Stimulated activated CD4-positive, alpha-beta T cell treated with anti-CD3 and anti-CD28 coated beads, Interleukin-4, amount 100 ng/mL, for 48 hours (primary cell): ENCODE data around the gene PPP1R14C.

Experiments used
- DNase-seq, 2 donors: peaks; one replicate each; pipeline ENCODE4 v3.0.0-alpha.2; 2020; ENCODE audit warnings: low read depth in 2 of 2

The PPP1R14C gene

GRCh38 chr6:150271501-150272263 is 128.8 kb downstream of the PPP1R14C start:
- no peak for DNase-seq

- DNase-seq, result no peak
Measured at GRCh38 chr6:150272264-150272975, 129.6 kb downstream of the PPP1R14C start.

GRCh38 chr6:150272976-150273315 is 130.1 kb downstream of the PPP1R14C start:
- no peak for DNase-seq

- no peak for DNase-seq
Measured at GRCh38 chr6:150273457-150274309, 130.8 kb downstream of the PPP1R14C start.

GRCh38 chr6:150275489-150275888 is 132.6 kb downstream of the PPP1R14C start:
- DNase-seq, result no peak

GRCh38 chr6:150276168-150276936 is 133.5 kb downstream of the PPP1R14C start:
- no peak for DNase-seq

GRCh38 chr6:150276937-150277742 is 134.3 kb downstream of the PPP1R14C start:
- no peak for DNase-seq

GRCh38 chr6:150279533-150279932 is 136.7 kb downstream of the PPP1R14C start:
- no peak for DNase-seq

GRCh38 chr6:150280703-150281102 is 137.9 kb downstream of the PPP1R14C start:
- no peak for DNase-seq

- no peak for DNase-seq
Measured at GRCh38 chr6:150281767-150282166, 138.9 kb downstream of the PPP1R14C start.

GRCh38 chr6:150282806-150283205 is 140.0 kb downstream of the PPP1R14C start:
- no peak for DNase-seq

GRCh38 chr6:150286460-150286859 is 143.6 kb downstream of the PPP1R14C start:
- no peak for DNase-seq

GRCh38 chr6:150286912-150287311 is 144.1 kb downstream of the PPP1R14C start:
- no peak for DNase-seq

GRCh38 chr6:150288456-150288855 is 145.6 kb downstream of the PPP1R14C start:
- no peak for DNase-seq

GRCh38 chr6:150289454-150290071 is 146.7 kb downstream of the PPP1R14C start:
- DNase-seq, result no peak

- DNase-seq, result no peak
Measured at GRCh38 chr6:150290429-150290828, 147.6 kb downstream of the PPP1R14C start.

- DNase-seq, result no peak
Measured at GRCh38 chr6:150291968-150292710, 149.3 kb downstream of the PPP1R14C start.

GRCh38 chr6:150293019-150293418 is 150.2 kb downstream of the PPP1R14C start:
- DNase-seq, result no peak

GRCh38 chr6:150293423-150294173 is 150.8 kb downstream of the PPP1R14C start:
- no peak for DNase-seq
